HL-60/S4 treated with retinoic acid at 250 ng/mL for 4 days and 3 days (cell line): ENCODE measurements around the gene PTRHD1.
"Not testable (repeated sequence)": the region's sequence is repeated elsewhere in the genome, so short reads cannot be mapped to it uniquely, and the experiment has no call there.

Source experiments
- in situ Hi-C: fragments of 300-500 bp; cut with MboI; formaldehyde crosslinking; loops from 2 replicates; pipeline ENCODE4 v1.7.0; 2022; ENCODE audit warnings: low sequenced_read_pairs

Gene PTRHD1

GRCh38 chr2:24792874-24793760 is at the start of gene PTRHD1, which contains the start of gene CENPO:
PTRHD1 (minus strand) TSS chr2:24793391; CDS start chr2:24793377, 14 bp downstream.
CENPO (plus strand) TSS chr2:24793425; CDS start chr2:24793920, 495 bp downstream.
- in situ Hi-C loops: no loop called here

- in situ Hi-C loops: no loop called here
Observed at GRCh38 chr2:24842081-24843050, 49.2 kb upstream of the PTRHD1 start.

- in situ Hi-C loops: no loop called here
Observed at GRCh38 chr2:24840962-24841945, 48.1 kb upstream of the PTRHD1 start.

GRCh38 chr2:24840164-24840869 is 47.1 kb upstream of the PTRHD1 start:
- in situ Hi-C loops: no loop called here

GRCh38 chr2:24839729-24840128 is 46.5 kb upstream of the PTRHD1 start:
- in situ Hi-C loops: no loop called here

GRCh38 chr2:24838541-24838940 is 45.4 kb upstream of the PTRHD1 start:
- in situ Hi-C loops: no loop called here

GRCh38 chr2:24837996-24838513 is 44.9 kb upstream of the PTRHD1 start:
- in situ Hi-C loops: no loop called here

- in situ Hi-C loops: no loop called here
Observed at GRCh38 chr2:24836706-24837105, 43.5 kb upstream of the PTRHD1 start.

- in situ Hi-C loops: no loop called here
Observed at GRCh38 chr2:24836206-24836605, 43.0 kb upstream of the PTRHD1 start.

- in situ Hi-C loops: not testable (repeated sequence)
Observed at GRCh38 chr2:24835411-24835810, 42.2 kb upstream of the PTRHD1 start.

GRCh38 chr2:24834733-24835395 is 41.7 kb upstream of the PTRHD1 start:
- in situ Hi-C loops: no loop called here

GRCh38 chr2:24833821-24834732 is 40.9 kb upstream of the PTRHD1 start:
- in situ Hi-C loops: no loop called here

- in situ Hi-C loops: no loop called here
Observed at GRCh38 chr2:24832931-24833701, 39.9 kb upstream of the PTRHD1 start.

- in situ Hi-C loops: no loop called here
Observed at GRCh38 chr2:24832521-24832920, 39.3 kb upstream of the PTRHD1 start.

GRCh38 chr2:24832073-24832461 is 38.9 kb upstream of the PTRHD1 start:
- in situ Hi-C loops: no loop called here

GRCh38 chr2:24831221-24832072 is 38.3 kb upstream of the PTRHD1 start:
- in situ Hi-C loops: no loop called here
